Skeletal muscle tissue (tissue), 4 donors: ENCODE measurements around the gene SMDT1. TPM values are rescaled to one million over a fixed set of nuclear protein-coding genes. Genes with fewer than 3 reads are reported as not detected.
"Not testable (repeated sequence)": the region's sequence is repeated elsewhere in the genome, so short reads cannot be mapped to it uniquely, and the experiment has no call there.

Experiments used
- H3K27ac ChIP-seq: one replicate; pipeline ENCODE4 v1.7.0; 2013; ENCODE audit warnings: mild to moderate bottlenecking, low read depth, low read length, inconsistent platforms
- H3K27me3 ChIP-seq, 3 donors: one replicate each; pipeline ENCODE4 v1.7.0; 2013; ENCODE audit warnings: low read length in 3 of 3; ENCODE audit not compliant: control insufficient read depth in 3 of 3, insufficient read depth in 3 of 3
- H3K36me3 ChIP-seq, 3 donors: one replicate each; pipeline ENCODE4 v1.7.0; 2013; ENCODE audit warnings: low read length in 3 of 3; ENCODE audit not compliant: control insufficient read depth in 3 of 3, insufficient read depth in 3 of 3
- H3K4me1 ChIP-seq, 3 donors: one replicate each; pipeline ENCODE4 v1.7.0; 2013; ENCODE audit warnings: low read length in 3 of 3, mild to moderate bottlenecking in 3 of 3; ENCODE audit not compliant: control insufficient read depth in 3 of 3, insufficient read depth in 3 of 3
- H3K4me3 ChIP-seq, 3 donors: one replicate each; pipeline ENCODE4 v1.7.0; 2013; ENCODE audit warnings: low read length in 3 of 3
- H3K9ac ChIP-seq, 3 donors: one replicate each; pipeline ENCODE4 v1.7.0; 2013; ENCODE audit warnings: low read length in 3 of 3, mild to moderate bottlenecking in 3 of 3, moderate library complexity in 2 of 3, low read depth in 1 of 3
- H3K9me3 ChIP-seq, 3 donors: one replicate each; pipeline ENCODE4 v1.7.0; 2013; ENCODE audit warnings: low read length in 3 of 3; ENCODE audit not compliant: control insufficient read depth in 3 of 3
- total RNA-seq: library from RNA; depleted of rRNA; stranded (reverse); fragments of >200 nt; gene quantifications from one replicate; pipeline ENCODE4 v1.2.3, GENCODE V29; 2014
- donor health status: Osteomylitis.

Gene SMDT1
- total RNA-seq, 1 donor from 2014 or later = 15.1 TPM

- Histone ChIP-seq H3K9me3 (no peaks in the 10 kb centered on the region), H3K27ac (peak within 1 kb of the TSS; percentile 79), H3K9ac (peak within 1 kb of the TSS; percentile 79 to 93 (median 89)), H3K27me3 (no peaks in the 10 kb centered on the region), H3K4me3 (peak within 1 kb of the TSS; percentile 73 to 94 (median 87)), H3K36me3 (peaks cover 24 to 30% (median 27%) of the 10 kb centered on the region in 3 donors), H3K4me1 (peaks cover 24 to 32% (median 31%) of the 10 kb centered on the region in 3 donors)
These were observed 8.7 kb upstream of the SMDT1 start, which contains the start of gene NAGA for GRCh38 chr22:42070517-42071422. Gene NAGA (minus strand): TSS chr22:42070812. CDS start chr22:42070297, 515 bp downstream.

GRCh38 chr22:42071508-42071907 lies 8.0 kb upstream of the SMDT1 start:
- peak overlapping the region; percentile 73 to 94 (median 87) for H3K4me3 ChIP-seq
- H3K36me3 ChIP-seq = peaks cover 18 to 23% (median 20%) of the 10 kb centered on the region in 3 donors
- not testable (repeated sequence) for H3K9me3 ChIP-seq, H3K27me3 ChIP-seq
- H3K9ac ChIP-seq = peak overlapping the region; percentile 79 to 89 (median 88)
- peaks cover 24 to 32% (median 31%) of the 10 kb centered on the region in 3 donors for H3K4me1 ChIP-seq
- peak overlapping the region; percentile 79 for H3K27ac ChIP-seq

GRCh38 chr22:42072606-42073330 lies 6.7 kb upstream of the SMDT1 start:
- Histone ChIP-seq H3K9me3 (no peaks in the 10 kb centered on the region), H3K36me3 (peaks cover 6 to 15% (median 14%) of the 10 kb centered on the region in 3 donors), H3K4me3 (no peak overlapping the region), H3K27me3 (no peaks in the 10 kb centered on the region), H3K4me1 (peaks cover 26 to 37% (median 36%) of the 10 kb centered on the region in 3 donors), H3K27ac (no peak overlapping the region), H3K9ac (no peak overlapping the region)

- Histone ChIP-seq H3K4me1 (peaks cover 35 to 46% (median 44%) of the 10 kb centered on the region in 3 donors), H3K36me3 (peaks cover 0 to 10% (median 6%) of the 10 kb centered on the region in 3 donors), H3K27ac (peak overlapping the region; percentile 71), H3K27me3 (no peaks in the 10 kb centered on the region), H3K9me3 (no peaks in the 10 kb centered on the region), H3K4me3 (peak overlapping the region; percentile 38 to 79 (median 69)), H3K9ac (peak overlapping the region; percentile 68 to 85 (median 82))
These were observed 5.9 kb upstream of the SMDT1 start for GRCh38 chr22:42073621-42074041.

GRCh38 chr22:42074132-42074811 lies 5.2 kb upstream of the SMDT1 start, which contains the start of gene PHETA2:
Gene PHETA2 (plus strand): TSS chr22:42074248. CDS start chr22:42077294, 3,046 bp downstream.
- peak within 1 kb of the TSS; percentile 71 for H3K27ac ChIP-seq
- H3K4me1 ChIP-seq = peaks cover 41 to 51% (median 47%) of the 10 kb centered on the region in 3 donors
- no peaks in the 10 kb centered on the region for H3K27me3 ChIP-seq
- peaks cover 0 to 8% (median 6%) of the 10 kb centered on the region in 3 donors for H3K36me3 ChIP-seq
- peak within 1 kb of the TSS; percentile 38 to 79 (median 69) for H3K4me3 ChIP-seq
- no peaks in the 10 kb centered on the region for H3K9me3 ChIP-seq
- H3K9ac ChIP-seq = peak within 1 kb of the TSS; percentile 68 to 85 (median 82)

GRCh38 chr22:42074846-42075676 lies 4.4 kb upstream of the SMDT1 start:
- H3K27me3 ChIP-seq = no peaks in the 10 kb centered on the region
- peak overlapping the region; percentile 71 for H3K27ac ChIP-seq
- H3K9me3 ChIP-seq = no peaks in the 10 kb centered on the region
- H3K4me1 ChIP-seq = peaks cover 33 to 44% (median 41%) of the 10 kb centered on the region in 3 donors
- peak overlapping the region; percentile 68 to 85 (median 82) for H3K9ac ChIP-seq
- H3K36me3 ChIP-seq = peaks cover 0 to 8% (median 6%) of the 10 kb centered on the region in 3 donors
- peak overlapping the region; percentile 38 to 79 (median 69) for H3K4me3 ChIP-seq

- Histone ChIP-seq H3K27me3 (no peaks in the 10 kb centered on the region), H3K9ac (no peak overlapping the region), H3K36me3 (peaks cover 0 to 12% (median 10%) of the 10 kb centered on the region in 3 donors), H3K9me3 (no peaks in the 10 kb centered on the region), H3K27ac (peak overlapping the region; percentile 100), H3K4me3 (no peak overlapping the region), H3K4me1 (peaks cover 30 to 42% (median 37%) of the 10 kb centered on the region in 3 donors)
These were observed 2.6 kb upstream of the SMDT1 start for GRCh38 chr22:42076764-42077485.

GRCh38 chr22:42077486-42078125 lies 1.9 kb upstream of the SMDT1 start:
- no peak overlapping the region for H3K4me3 ChIP-seq
- H3K4me1 ChIP-seq = peaks cover 30 to 47% (median 37%) of the 10 kb centered on the region in 3 donors
- H3K9ac ChIP-seq = peak overlapping the region in 2 of 3 donors; percentile 99
- H3K27me3 ChIP-seq = no peaks in the 10 kb centered on the region
- peak overlapping the region; percentile 100 for H3K27ac ChIP-seq
- peaks cover 4 to 18% (median 13%) of the 10 kb centered on the region in 3 donors for H3K36me3 ChIP-seq
- H3K9me3 ChIP-seq = no peaks in the 10 kb centered on the region
